Ectodermal cell (in vitro differentiated cells): ENCODE data around the gene MCRIP2.

Experiments used
- H3K27ac ChIP-seq: 2 replicates; pipeline ENCODE4 v1.7.0; 2013; ENCODE audit warnings: mild to moderate bottlenecking, low read depth, low read length; ENCODE audit not compliant: insufficient read depth, poor library complexity, severe bottlenecking
- H3K27me3 ChIP-seq: 2 replicates; pipeline ENCODE4 v1.7.0; 2013; ENCODE audit warnings: mild to moderate bottlenecking, low read length; ENCODE audit not compliant: insufficient read depth, control insufficient read depth, poor library complexity, severe bottlenecking
- H3K36me3 ChIP-seq: one replicate; pipeline ENCODE4 v1.7.0; 2013; ENCODE audit warnings: low read length; ENCODE audit not compliant: control insufficient read depth, insufficient read depth
- H3K4me1 ChIP-seq: one replicate; pipeline ENCODE4 v1.7.0; 2013; ENCODE audit warnings: low read length; ENCODE audit not compliant: control insufficient read depth, insufficient read depth
- H3K4me3 ChIP-seq: 2 replicates; pipeline ENCODE4 v1.7.0; 2013; ENCODE audit warnings: low read depth, low read length, control low read depth; ENCODE audit not compliant: insufficient read depth
- H3K9me3 ChIP-seq: 2 replicates; pipeline ENCODE4 v1.7.0; 2013; ENCODE audit warnings: mild to moderate bottlenecking, low read length, moderate library complexity; ENCODE audit not compliant: control insufficient read depth
- WGBS, 2 experiments: methylation state at CpG; one replicate each; pipeline ENCODE4 v1.1.7; 2013; ENCODE audit warnings: missing lambda C conversion rate in 2 of 2; 5-methylcytosine and 5-hydroxymethylcytosine counted together

The MCRIP2 gene

GRCh38 chr16:626787-627453, 14.7 kb upstream of the MCRIP2 start:
- H3K9me3 ChIP-seq: no peaks in the 10 kb centered on the region
- peaks cover 9% of the 10 kb centered on the region for H3K36me3 ChIP-seq
- peaks cover 30% of the 10 kb centered on the region for H3K4me1 ChIP-seq
- no peak overlapping the region for H3K4me3 ChIP-seq
- WGBS, 2 experiments: 91% methylated on average over 29 of the region's 29 CpGs
- H3K27me3 ChIP-seq: no peaks in the 10 kb centered on the region
- no peak overlapping the region for H3K27ac ChIP-seq

- WGBS, 2 experiments: 93 to 94% methylated on average over 50 of the region's 50 CpGs
- Histone ChIP-seq H3K27me3 (no peaks in the 10 kb centered on the region), H3K4me1 (peaks cover 36% of the 10 kb centered on the region), H3K36me3 (peaks cover 9% of the 10 kb centered on the region), H3K27ac (no peak overlapping the region), H3K9me3 (no peaks in the 10 kb centered on the region), H3K4me3 (no peak overlapping the region)
Measured at GRCh38 chr16:627454-628239, 14.0 kb upstream of the MCRIP2 start.

- H3K9me3 ChIP-seq: no peaks in the 10 kb centered on the region
- peaks cover 9% of the 10 kb centered on the region for H3K36me3 ChIP-seq
- peak overlapping the region; percentile 16 for H3K4me3 ChIP-seq
- WGBS, 2 experiments: 92 to 93% methylated on average over 33 of the region's 33 CpGs
- H3K27me3 ChIP-seq: no peaks in the 10 kb centered on the region
- H3K27ac ChIP-seq: peak overlapping the region; percentile 97
- peaks cover 36% of the 10 kb centered on the region for H3K4me1 ChIP-seq
Measured at GRCh38 chr16:628321-629061, 13.1 kb upstream of the MCRIP2 start.

- WGBS, 2 experiments: 57 to 58% methylated on average over 29 of the region's 29 CpGs
- H3K9me3 ChIP-seq: no peaks in the 10 kb centered on the region
- H3K27me3 ChIP-seq: no peaks in the 10 kb centered on the region
- peaks cover 36% of the 10 kb centered on the region for H3K4me1 ChIP-seq
- H3K27ac ChIP-seq: peak overlapping the region; percentile 97
- H3K36me3 ChIP-seq: peaks cover 9% of the 10 kb centered on the region
- H3K4me3 ChIP-seq: peak overlapping the region; percentile 16
Measured at GRCh38 chr16:629185-629832, 12.3 kb upstream of the MCRIP2 start.

GRCh38 chr16:629833-630248, 11.8 kb upstream of the MCRIP2 start:
- Histone ChIP-seq H3K4me3 (peak overlapping the region; percentile 58), H3K9me3 (no peaks in the 10 kb centered on the region), H3K4me1 (peaks cover 36% of the 10 kb centered on the region), H3K27me3 (no peaks in the 10 kb centered on the region), H3K27ac (peak overlapping the region; percentile 97), H3K36me3 (peaks cover 9% of the 10 kb centered on the region)
- WGBS, 2 experiments: 17 to 18% methylated on average over 11 of the region's 11 CpGs

GRCh38 chr16:630249-630814, 11.3 kb upstream of the MCRIP2 start:
- Histone ChIP-seq H3K27ac (peak overlapping the region; percentile 97), H3K4me3 (peak overlapping the region; percentile 58)
- WGBS, 2 experiments: 26 to 27% methylated on average over 29 of the region's 29 CpGs

GRCh38 chr16:630815-631405, 10.7 kb upstream of the MCRIP2 start, which contains the start of gene WFIKKN1:
TSS of gene WFIKKN1 (plus strand) at chr16:630985. CDS start at chr16:631254, 269 bp downstream.
- peak within 1 kb of the TSS; percentile 58 for H3K4me3 ChIP-seq
- 6 to 7% methylated on average over 23 of the region's 23 CpGs for WGBS, 2 experiments
- H3K27ac ChIP-seq: peak within 1 kb of the TSS; percentile 97
- peaks cover 44% of the 10 kb centered on the region for H3K4me1 ChIP-seq
- H3K36me3 ChIP-seq: peaks cover 8% of the 10 kb centered on the region
- H3K27me3 ChIP-seq: no peaks in the 10 kb centered on the region
- no peaks in the 10 kb centered on the region for H3K9me3 ChIP-seq

More at GRCh38 chr16:630249-630814, 11.3 kb upstream of the MCRIP2 start:
- Histone ChIP-seq H3K4me1 (peaks cover 41% of the 10 kb centered on the region), H3K27me3 (no peaks in the 10 kb centered on the region), H3K9me3 (no peaks in the 10 kb centered on the region), H3K36me3 (peaks cover 9% of the 10 kb centered on the region)

GRCh38 chr16:631808-632358, 9.7 kb upstream of the MCRIP2 start:
- Histone ChIP-seq H3K4me1 (peaks cover 44% of the 10 kb centered on the region), H3K9me3 (no peaks in the 10 kb centered on the region), H3K27me3 (no peaks in the 10 kb centered on the region), H3K4me3 (peak overlapping the region; percentile 13), H3K27ac (no peak overlapping the region), H3K36me3 (peaks cover 5% of the 10 kb centered on the region)
- WGBS, 2 experiments: 73 to 78% methylated on average over 9 of the region's 9 CpGs
